Neural progenitor cell (in vitro differentiated cells): Measurements from ENCODE around the gene TLL1. TPM values are rescaled to one million over a fixed set of nuclear protein-coding genes. Genes with fewer than 3 reads are reported as not detected.

Source experiments
- DNase-seq: peaks from one replicate; pipeline ENCODE4 v3.0.0-alpha.2; 2016; ENCODE audit warnings: low spot score
- H2AFZ ChIP-seq: fragments of 200-600 bp; sonication (generic); replicated peaks from 2 replicates; pipeline ENCODE4 v1.6.1; 2016; ENCODE audit warnings: antibody characterized with exemption
- H3F3A ChIP-seq: fragments of 200-600 bp; sonication (generic); 2 replicates; pipeline ENCODE4 v1.6.1; 2016; ENCODE audit warnings: antibody characterized with exemption, low read depth
- H3K27ac ChIP-seq: fragments of 200-600 bp; sonication (generic); 2 replicates; pipeline ENCODE4 v1.5.1; 2016; ENCODE audit warnings: mild to moderate bottlenecking
- H3K27me3 ChIP-seq: fragments of 200-600 bp; sonication (generic); 2 replicates; pipeline ENCODE4 v1.6.1; 2016; ENCODE audit warnings: mild to moderate bottlenecking, moderate library complexity
- H3K36me3 ChIP-seq: fragments of 200-600 bp; sonication (generic); 2 replicates; pipeline ENCODE4 v1.5.1; 2016
- H3K4me1 ChIP-seq: fragments of 200-600 bp; sonication (generic); 2 replicates; pipeline ENCODE4 v1.6.1; 2016; ENCODE audit warnings: mixed run types
- H3K4me2 ChIP-seq: fragments of 200-600 bp; sonication (generic); 2 replicates; pipeline ENCODE4 v1.6.1; 2016
- H3K4me3 ChIP-seq: fragments of 200-600 bp; sonication (generic); 2 replicates; pipeline ENCODE4 v1.5.1; 2016
- H3K79me2 ChIP-seq: fragments of 200-600 bp; sonication (generic); 2 replicates; pipeline ENCODE4 v1.6.1; 2016; ENCODE audit warnings: low read depth
- H3K9ac ChIP-seq: fragments of 200-600 bp; sonication (generic); 2 replicates; pipeline ENCODE4 v1.6.1; 2016
- H3K9me3 ChIP-seq: fragments of 200-600 bp; sonication (generic); 2 replicates; pipeline ENCODE4 v1.5.1; 2016; ENCODE audit warnings: low read depth
- H4K20me1 ChIP-seq: fragments of 200-600 bp; sonication (generic); 2 replicates; pipeline ENCODE4 v1.6.1; 2016; ENCODE audit warnings: low read depth
- H3K27ac Mint-ChIP-seq: 3 replicates; pipeline ENCODE4 v1.8.0; 2021; ENCODE audit warnings: mixed read lengths
- H3K27me3 Mint-ChIP-seq: 2 replicates; pipeline ENCODE4 v1.8.0; 2022; ENCODE audit warnings: low read depth, mild to moderate bottlenecking, inconsistent platforms, moderate library complexity, mixed read lengths; ENCODE audit not compliant: insufficient read depth
- H3K36me3 Mint-ChIP-seq: 3 replicates; pipeline ENCODE4 v1.8.0; 2021; ENCODE audit warnings: mixed read lengths
- H3K4me1 Mint-ChIP-seq: 3 replicates; pipeline ENCODE4 v1.8.0; 2021; ENCODE audit warnings: mixed read lengths
- H3K4me3 Mint-ChIP-seq: 3 replicates; pipeline ENCODE4 v1.8.0; 2021; ENCODE audit warnings: mild to moderate bottlenecking, moderate library complexity, mixed read lengths
- H3K9me3 Mint-ChIP-seq: 3 replicates; pipeline ENCODE4 v1.8.0; 2020; ENCODE audit warnings: mixed read lengths
- EZH2 ChIP-seq: fragments of 200-600 bp; sonication (generic); IDR thresholded peaks from 2 replicates; pipeline ENCODE4 v1.6.1; 2017; ENCODE audit warnings: antibody characterized with exemption, mild to moderate bottlenecking, moderate library complexity
- EZH2phosphoT487 ChIP-seq: fragments of 200-600 bp; sonication (generic); IDR thresholded peaks from 2 replicates; pipeline ENCODE4 v1.6.1; 2017; ENCODE audit warnings: antibody characterized with exemption
- total RNA-seq: library from RNA; depleted of rRNA; stranded (reverse); fragments of >200 nt; gene quantifications from 2 replicates; pipeline ENCODE4 v1.2.3, GENCODE V29; 2015; ENCODE audit warnings: low replicate concordance
- TF ChIP-seq, protein P1 (sequence below): fragments of 200-600 bp; sonication (generic); IDR thresholded peaks from 2 replicates; pipeline ENCODE4 v1.5.1; 2017; ENCODE audit warnings: antibody characterized with exemption, mild to moderate bottlenecking

Gene TLL1
- total RNA-seq, 1 donor from 2014 or later, result 0.22 TPM

DNA sequence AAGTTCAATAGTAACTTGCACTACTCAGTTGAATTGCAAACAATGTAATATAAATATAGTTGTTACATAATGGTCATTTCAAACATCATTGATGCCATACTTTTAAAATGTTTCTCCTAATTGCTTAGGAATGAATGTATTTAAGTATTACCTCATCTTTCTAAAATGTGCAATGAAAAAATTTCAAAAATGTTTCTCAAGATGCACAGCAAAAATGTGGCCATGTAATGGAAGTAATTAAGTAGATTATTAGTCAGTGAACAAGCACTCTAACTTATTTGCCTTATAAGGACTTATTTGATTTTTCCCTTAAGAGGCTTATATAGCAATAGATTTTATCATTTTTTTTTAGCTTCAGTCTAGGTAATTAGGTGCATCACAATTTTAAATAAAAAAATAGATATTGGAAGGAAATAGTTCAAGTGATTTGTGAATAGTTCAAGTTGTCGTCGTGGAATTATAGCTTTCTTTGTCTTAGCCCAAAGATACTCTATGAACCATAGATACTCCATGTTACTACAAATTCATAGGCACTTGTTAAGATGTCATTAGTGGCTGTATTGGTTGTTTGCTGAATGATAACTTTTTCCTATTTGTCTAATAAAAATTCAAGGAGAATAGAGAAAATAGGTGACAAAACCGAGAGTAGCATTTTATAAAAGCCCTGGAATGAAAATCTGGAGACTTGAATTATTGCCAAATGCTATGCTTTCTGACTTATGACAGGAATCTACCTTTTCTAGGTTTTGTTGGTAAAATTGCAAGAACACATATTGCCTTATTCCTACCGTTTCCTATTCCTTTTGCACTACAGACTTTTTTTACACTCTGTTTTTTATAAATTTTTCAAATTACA lies 118.5 kb downstream of the TLL1 start:
- Histone ChIP-seq H3K27ac (no peak overlapping the region), H3K4me2 (no peak overlapping the region), H3K9ac (no peak overlapping the region), H4K20me1 (no peaks in the 10 kb centered on the region), H3K79me2 (no peaks in the 10 kb centered on the region), H3K4me3 (no peak overlapping the region), H2AFZ (no peak overlapping the region), H3K36me3 (no peaks in the 10 kb centered on the region), H3K27me3 (no peaks in the 10 kb centered on the region), H3K9me3 (no peaks in the 10 kb centered on the region), H3K4me1 (no peaks in the 10 kb centered on the region), H3F3A (no peaks in the 10 kb centered on the region)
- no peak for DNase-seq
- H3K4me1 Mint-ChIP-seq, result peaks cover 4% of the 10 kb centered on the region
- no peak overlapping the region for H3K27ac Mint-ChIP-seq
- H3K4me3 Mint-ChIP-seq, result no peak overlapping the region
- TF ChIP-seq EZH2phosphoT487 (no peak), EZH2 (no peak)
- TF ChIP-seq, protein P1, sequence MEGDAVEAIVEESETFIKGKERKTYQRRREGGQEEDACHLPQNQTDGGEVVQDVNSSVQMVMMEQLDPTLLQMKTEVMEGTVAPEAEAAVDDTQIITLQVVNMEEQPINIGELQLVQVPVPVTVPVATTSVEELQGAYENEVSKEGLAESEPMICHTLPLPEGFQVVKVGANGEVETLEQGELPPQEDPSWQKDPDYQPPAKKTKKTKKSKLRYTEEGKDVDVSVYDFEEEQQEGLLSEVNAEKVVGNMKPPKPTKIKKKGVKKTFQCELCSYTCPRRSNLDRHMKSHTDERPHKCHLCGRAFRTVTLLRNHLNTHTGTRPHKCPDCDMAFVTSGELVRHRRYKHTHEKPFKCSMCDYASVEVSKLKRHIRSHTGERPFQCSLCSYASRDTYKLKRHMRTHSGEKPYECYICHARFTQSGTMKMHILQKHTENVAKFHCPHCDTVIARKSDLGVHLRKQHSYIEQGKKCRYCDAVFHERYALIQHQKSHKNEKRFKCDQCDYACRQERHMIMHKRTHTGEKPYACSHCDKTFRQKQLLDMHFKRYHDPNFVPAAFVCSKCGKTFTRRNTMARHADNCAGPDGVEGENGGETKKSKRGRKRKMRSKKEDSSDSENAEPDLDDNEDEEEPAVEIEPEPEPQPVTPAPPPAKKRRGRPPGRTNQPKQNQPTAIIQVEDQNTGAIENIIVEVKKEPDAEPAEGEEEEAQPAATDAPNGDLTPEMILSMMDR, result no peak
- H3K27me3 Mint-ChIP-seq, result no peaks in the 10 kb centered on the region
- no peaks in the 10 kb centered on the region for H3K36me3 Mint-ChIP-seq
- H3K9me3 Mint-ChIP-seq, result no peaks in the 10 kb centered on the region

- TF ChIP-seq, protein P1, result no peak
- TF ChIP-seq EZH2phosphoT487 (no peak), EZH2 (no peak)
- no peak for DNase-seq
- Histone ChIP-seq H3K79me2 (no peaks in the 10 kb centered on the region), H3K27ac (no peak overlapping the region), H3K4me2 (no peak overlapping the region), H3K4me1 (no peaks in the 10 kb centered on the region), H2AFZ (no peak overlapping the region), H3K27me3 (no peaks in the 10 kb centered on the region), H3K9me3 (no peaks in the 10 kb centered on the region), H3K9ac (no peak overlapping the region), H3K36me3 (no peaks in the 10 kb centered on the region), H3K4me3 (no peak overlapping the region), H4K20me1 (no peaks in the 10 kb centered on the region), H3F3A (no peaks in the 10 kb centered on the region)
- Mint-ChIP-seq H3K4me1 (no peaks in the 10 kb centered on the region), H3K27ac (no peak overlapping the region), H3K4me3 (no peak overlapping the region), H3K9me3 (no peaks in the 10 kb centered on the region), H3K27me3 (no peaks in the 10 kb centered on the region), H3K36me3 (no peaks in the 10 kb centered on the region)
Observed at GRCh38 chr4:165992283-165992682, 119.2 kb downstream of the TLL1 start.

DNA sequence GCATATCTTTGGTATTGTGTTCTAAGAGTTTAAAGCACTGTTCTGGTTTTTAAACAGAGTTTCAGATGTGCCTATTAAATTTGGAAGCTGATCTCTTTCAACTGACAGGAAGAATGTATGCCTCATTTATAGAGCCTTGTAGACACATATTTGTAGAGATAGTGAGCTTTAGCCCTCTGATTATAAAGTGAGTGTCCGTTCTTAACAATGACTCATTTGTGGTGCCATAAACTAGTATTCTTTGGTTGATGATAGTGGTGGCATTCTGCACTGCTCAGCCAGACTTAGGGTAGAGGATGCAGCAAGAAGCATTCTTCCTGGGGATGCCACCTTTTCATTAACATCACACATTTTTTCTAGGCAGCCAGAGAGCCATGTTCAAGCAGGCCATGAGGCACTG lies 121.7 kb downstream of the TLL1 start:
- H3K9me3 Mint-ChIP-seq, result no peaks in the 10 kb centered on the region

More for the DNA sequence above, 121.7 kb downstream of the TLL1 start:
- DNase-seq, result no peak
- Histone ChIP-seq H4K20me1 (no peaks in the 10 kb centered on the region), H3K27ac (no peak overlapping the region), H3K4me1 (no peaks in the 10 kb centered on the region), H3K9ac (no peak overlapping the region), H2AFZ (no peak overlapping the region), H3K9me3 (no peaks in the 10 kb centered on the region), H3K27me3 (no peaks in the 10 kb centered on the region), H3K79me2 (no peaks in the 10 kb centered on the region), H3K4me2 (no peak overlapping the region), H3K36me3 (no peaks in the 10 kb centered on the region), H3F3A (no peaks in the 10 kb centered on the region), H3K4me3 (no peak overlapping the region)
- TF ChIP-seq EZH2phosphoT487 (no peak), EZH2 (no peak)
- TF ChIP-seq, protein P1, result no peak
- H3K36me3 Mint-ChIP-seq, result no peaks in the 10 kb centered on the region
- no peak overlapping the region for H3K27ac Mint-ChIP-seq
- no peak overlapping the region for H3K4me3 Mint-ChIP-seq
- peaks cover 2% of the 10 kb centered on the region for H3K27me3 Mint-ChIP-seq
- H3K4me1 Mint-ChIP-seq, result no peaks in the 10 kb centered on the region
